K562 (cell line): Measurements from ENCODE around the gene STAB2. TPM values are rescaled to one million over a fixed set of nuclear protein-coding genes. Genes with fewer than 3 reads are reported as not detected.

Experiments
- ATAC-seq: fragments of 200-7000 bp; cut with Tn5 transposase; 3 replicates; pipeline ENCODE4 v1.9.1; 2020; ENCODE audit warnings: moderate library complexity
- BruUV-seq: library from RNA; stranded (reverse); fragments of 400-500 nt; replicated peaks from 2 replicates; lab custom pipeline; 2021; lab: Mats Ljungman, UMichigan
- CTCF ChIA-PET: fragments of 300-600 bp; formaldehyde crosslinking; extraction: SDS; loops from one replicate; lab custom pipeline; 2021; ENCODE audit warnings: low intra/inter-chr PET ratio; lab: Yijun Ruan, JAX
- POLR2A ChIA-PET: fragments of 300-600, 350-650 bp; sonication (Branson Sonifier 250); formaldehyde crosslinking; extraction: SDS; loops from one replicate; lab custom pipeline; 2021; ENCODE audit warnings: antibody characterized with exemption, inconsistent platforms; lab: Yijun Ruan, JAX
- DNase-seq, 4 experiments: peaks; one replicate each; pipeline versions ENCODE4 v3.0.0 to v3.0.0-alpha.2; 2011 to 2018; ENCODE audit warnings: low spot score in 3 of 4, mixed read lengths in 3 of 4; ENCODE audit errors: extremely low read depth in 1 of 4
- FAIRE-seq: peaks from 2 replicates; lab custom pipeline; 2011; peaks lifted over from hg19 to GRCh38; lab: Jason Lieb, UNC
- H2AFZ ChIP-seq: 2 replicates; pipeline ENCODE4 v1.6.0; 2011; ENCODE audit warnings: low read depth, low read length, control low read depth, inconsistent platforms
- H3K27ac ChIP-seq: fragments of 200-600 bp; 3 replicates; pipeline ENCODE4 v1.8.0; 2011; ENCODE audit warnings: low read depth, mild to moderate bottlenecking, control low read depth, inconsistent platforms, low read length, moderate library complexity, mixed read lengths; ENCODE audit errors: extremely low read depth
- H3K27me3 ChIP-seq, 2 experiments: fragments of 300-600 bp in 1 of 2; 2 replicates in 1 of 2; 3 replicates in 1 of 2; pipeline versions ENCODE4 v1.6.0 to v1.8.0; 2011; ENCODE audit warnings: inconsistent platforms in 2 of 2, low read length in 2 of 2, mild to moderate bottlenecking in 1 of 2, mixed read lengths in 1 of 2, moderate library complexity in 1 of 2; ENCODE audit not compliant: control insufficient read depth in 2 of 2, insufficient read depth in 2 of 2
- H3K36me3 ChIP-seq: fragments of 300-600 bp; 3 replicates; pipeline ENCODE4 v1.8.0; 2011; ENCODE audit warnings: mild to moderate bottlenecking, low read length, inconsistent platforms; ENCODE audit not compliant: control insufficient read depth, insufficient read depth
- H3K4me1 ChIP-seq, 2 experiments: fragments of 200-600 bp in 1 of 2; replicated peaks in 1 of 2; 2 replicates in 1 of 2; 3 replicates in 1 of 2; pipeline versions ENCODE4 v1.5.1 to v1.8.0; 2011; ENCODE audit warnings: inconsistent platforms in 2 of 2, low read length in 2 of 2, mild to moderate bottlenecking in 1 of 2, mixed read lengths in 1 of 2, moderate library complexity in 1 of 2; ENCODE audit not compliant: control insufficient read depth in 2 of 2, insufficient read depth in 2 of 2
- H3K4me2 ChIP-seq: 2 replicates; pipeline ENCODE4 v1.6.1; 2011; ENCODE audit warnings: low read length, control low read depth, inconsistent platforms, mixed read lengths; ENCODE audit not compliant: insufficient read depth
- H3K4me3 ChIP-seq: fragments of 200-600 bp; sonication (generic), shearing (Covaris generic); 2 replicates; pipeline ENCODE4 v1.5.1; 2016; ENCODE audit warnings: control low read depth, inconsistent platforms
- H3K79me2 ChIP-seq: fragments of 200-600 bp; 3 replicates; pipeline ENCODE4 v1.8.0; 2011; ENCODE audit warnings: low read length, inconsistent platforms; ENCODE audit not compliant: control insufficient read depth, insufficient read depth
- H3K9ac ChIP-seq, 2 experiments: 2 replicates each; pipeline versions ENCODE4 v1.6.0 to v1.6.1; 2011; ENCODE audit warnings: low read depth in 2 of 2, low read length in 2 of 2, control low read depth in 1 of 2, inconsistent platforms in 1 of 2, mild to moderate bottlenecking in 1 of 2, mixed read lengths in 1 of 2; ENCODE audit not compliant: insufficient read depth in 1 of 2
- H3K9me1 ChIP-seq: one replicate; pipeline ENCODE4 v1.6.0; 2011; ENCODE audit warnings: inconsistent platforms, mild to moderate bottlenecking, low read length, moderate library complexity; ENCODE audit not compliant: control insufficient read depth, insufficient read depth
- H3K9me3 ChIP-seq: replicated peaks from 2 replicates; pipeline ENCODE4 v1.5.1; 2011; ENCODE audit warnings: low read depth, low read length, inconsistent platforms; ENCODE audit not compliant: control insufficient read depth, insufficient read depth
- H4K20me1 ChIP-seq: replicated peaks from 2 replicates; pipeline ENCODE4 v1.6.1; 2011; ENCODE audit warnings: low read length, inconsistent platforms, mixed read lengths; ENCODE audit not compliant: control insufficient read depth, insufficient read depth
- BHLHE40 ChIP-seq: IDR thresholded peaks from 2 replicates; pipeline ENCODE4 v1.6.1; 2011; ENCODE audit warnings: low read length, improper control_type of control experiment
- BRF1 ChIP-seq: IDR thresholded peaks from 3 replicates; pipeline ENCODE4 v1.6.1; 2011; ENCODE audit warnings: borderline replicate concordance, mild to moderate bottlenecking; ENCODE audit not compliant: insufficient read length; ENCODE audit errors: extremely low read depth
- HSF4 ChIP-seq: fragments of 250-450 bp; sonication (Bioruptor Pico); IDR thresholded peaks from 2 replicates; pipeline ENCODE4 v2.1.2; 2022; ENCODE audit warnings: mild to moderate bottlenecking, moderate library complexity, borderline replicate concordance
- MTA1 ChIP-seq: fragments of 450-650 bp; IDR thresholded peaks from 2 replicates; pipeline ENCODE4 v1.6.1; 2017; ENCODE audit warnings: borderline replicate concordance
- MYBL2 ChIP-seq, 2 experiments: fragments of 450-650 bp in 1 of 2; sonication (generic) in 1 of 2; formaldehyde crosslinking in 1 of 2; IDR thresholded peaks; 2 replicates each; pipeline versions ENCODE4 v1.6.1 to v1.8.1; 2017 to 2022; ENCODE audit warnings: borderline replicate concordance in 1 of 2, inconsistent platforms in 1 of 2, low read depth in 1 of 2, mild to moderate bottlenecking in 1 of 2, missing genetic modification reagents in 1 of 2, moderate library complexity in 1 of 2
- TEAD2 ChIP-seq: fragments of 450-650 bp; IDR thresholded peaks from 2 replicates; pipeline ENCODE4 v1.6.1; 2016; ENCODE audit warnings: missing genetic modification characterization, control low read depth, missing compliant biosample characterization
- ZNF511 ChIP-seq: sonication (generic); formaldehyde crosslinking; IDR thresholded peaks from 2 replicates; pipeline ENCODE4 v1.8.0; 2022; ENCODE audit warnings: mild to moderate bottlenecking, missing genetic modification reagents
- WGBS: fragments of 100-300 bp; shearing (Covaris generic); methylation state at CpG from one replicate; pipeline ENCODE4 v1.1.6; 2016; ENCODE audit warnings: low coverage, mixed read lengths; ENCODE audit not compliant: insufficient coverage; ENCODE audit errors: missing lambda C conversion rate; 5-methylcytosine and 5-hydroxymethylcytosine counted together
- in situ Hi-C: fragments of 300-500 bp; cut with MboI; formaldehyde crosslinking; loops from 4 replicates; pipeline ENCODE4 v1.15.0; 2018; ENCODE audit warnings: inconsistent platforms, mixed read lengths
- intact Hi-C: fragments of 100-400 bp; cut with micrococcal nuclease; formaldehyde crosslinking; loops from 2 replicates; pipeline ENCODE4 v1.14.2; 2022
- polyA plus RNA-seq, 8 experiments: library from polyadenylated mRNA; depleted of rRNA in 4 of 8; stranded (reverse) in 5 of 8; unstranded in 3 of 8; fragments of >200 nt; fragmentation: Nextera tagmentation in 2 of 8; fragmentation: Illumina TruSeq in 1 of 8; extraction: Ambion mirVana in 2 of 8; extraction: Trizol in 1 of 8; gene quantifications; 2 replicates each; pipeline versions ENCODE4 v1.2.1 to v1.2.3, GENCODE V29; 2011 to 2014; ENCODE audit warnings: inconsistent platforms in 1 of 8, missing spikeins in 1 of 8
- total RNA-seq, 7 experiments: library from RNA; depleted of rRNA in 6 of 7; stranded (reverse); fragments of >200 nt in 6 of 7; fragmentation: Illumina TruSeq in 2 of 7; extraction: Trizol in 2 of 7; gene quantifications; 2 replicates each; pipeline versions ENCODE4 v1.2.1 to v1.2.3, GENCODE V29; 2011 to 2021; ENCODE audit warnings: low replicate concordance in 1 of 7

The STAB2 gene
- total and polyA plus RNA-seq, 9 of the 15 experiments (the other 6 are each of a cell fraction or from before 2014, with no cell fraction given) = 0.10 TPM; not detected in 8

DNA sequence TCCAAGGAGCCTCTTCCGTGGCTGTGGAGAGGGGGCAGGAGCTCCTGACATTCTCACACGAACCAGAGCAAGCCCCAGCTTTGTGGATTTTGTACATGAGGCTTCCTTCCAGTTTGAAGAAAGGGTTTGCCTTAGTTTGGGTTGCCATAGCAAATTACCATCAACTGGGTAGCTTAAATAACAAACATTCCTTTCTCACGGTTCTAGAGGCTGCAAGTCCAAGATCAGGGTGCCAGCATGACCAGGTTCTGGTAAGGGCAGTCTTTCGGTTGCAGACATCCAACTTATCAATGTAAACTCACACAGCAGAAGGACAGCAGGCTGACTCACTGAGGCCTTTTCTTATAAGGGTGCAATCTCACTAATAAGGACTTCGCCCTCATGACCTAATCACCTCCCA, 25.9 kb upstream of the STAB2 start:
- Histone ChIP-seq H2AFZ (no peak overlapping the region), H3K9me3 (no peaks in the 10 kb centered on the region), H3K79me2 (no peaks in the 10 kb centered on the region), H3K9ac (no peak overlapping the region), H3K4me1 (no peaks in the 10 kb centered on the region), H3K4me2 (no peak overlapping the region), H4K20me1 (no peaks in the 10 kb centered on the region), H3K27ac (no peak overlapping the region), H3K9me1 (no peaks in the 10 kb centered on the region), H3K27me3 (no peaks in the 10 kb centered on the region; a peak in 1 of 5 replicates), H3K36me3 (no peaks in the 10 kb centered on the region), H3K4me3 (no peak overlapping the region)
- in situ Hi-C loops = no loop called here
- POLR2A ChIA-PET = no interaction called here
- ATAC-seq = no peak
- intact Hi-C loops = no loop called here
- CTCF ChIA-PET = no interaction called here
- no peak for FAIRE-seq
- no peak for DNase-seq
- WGBS = 0% methylated on average over 5 of the region's 5 CpGs
- TF ChIP-seq MYBL2 (IDR thresholded peaks at IDR 0.05; ENCODE audit: low read depth) (no peak), MYBL2 (CRISPR knock-in tag; IDR thresholded peaks at IDR 0.05; ENCODE audit: borderline replicate concordance) (no peak), BRF1 (no peak), HSF4 (CRISPR knock-in tag) (no peak), TEAD2 (tag) (no peak), BHLHE40 (no peak), ZNF511 (CRISPR knock-in tag) (no peak), MTA1 (no peak)
- BruUV-seq = no TSS peak
